WI38 (cell line): Measurements from ENCODE around the gene SLC4A5.

ENCODE experiments used
- H3K4me3 ChIP-seq: 2 replicates; pipeline ENCODE4 v1.5.1; 2011; ENCODE audit warnings: low read depth, mild to moderate bottlenecking, control low read depth, low read length
- TF ChIP-seq, protein P1 (sequence below): IDR thresholded peaks from 2 replicates; pipeline ENCODE4 v1.5.1; 2012; ENCODE audit warnings: low read depth, mild to moderate bottlenecking, control low read depth, low read length

The SLC4A5 gene

DNA sequence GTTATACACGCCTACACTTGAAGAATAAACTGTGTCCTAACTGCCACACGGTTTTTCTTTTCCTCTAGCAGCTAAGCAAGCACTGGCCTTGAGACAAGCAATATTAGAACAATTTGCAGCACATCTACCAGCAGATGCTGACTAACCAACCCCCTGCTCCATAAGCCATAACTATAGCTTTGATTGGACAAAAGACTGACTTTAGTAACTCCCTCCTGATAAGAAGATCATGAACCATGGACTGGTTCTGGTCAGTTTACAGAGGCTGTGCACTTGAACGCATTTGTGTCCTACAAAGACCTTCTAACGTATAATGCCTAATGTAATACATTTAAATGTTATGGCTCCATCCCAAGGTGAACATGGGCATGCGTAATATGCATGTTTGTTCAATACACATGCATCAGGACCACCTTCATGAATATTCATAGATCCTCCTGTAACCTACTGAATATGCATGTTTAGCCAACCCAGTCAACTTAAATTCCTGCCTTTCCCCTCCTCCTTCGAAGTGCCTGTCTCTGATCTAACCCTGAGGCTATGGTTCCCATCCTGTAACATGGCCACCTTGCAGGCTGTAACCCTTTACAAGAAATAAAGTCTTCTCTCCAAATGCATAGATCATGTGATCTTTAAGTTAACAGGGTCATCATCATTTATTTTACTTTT lies 26.5 kb downstream of the SLC4A5 start:
- no peak overlapping the region for H3K4me3 ChIP-seq
- TF ChIP-seq, protein P1, sequence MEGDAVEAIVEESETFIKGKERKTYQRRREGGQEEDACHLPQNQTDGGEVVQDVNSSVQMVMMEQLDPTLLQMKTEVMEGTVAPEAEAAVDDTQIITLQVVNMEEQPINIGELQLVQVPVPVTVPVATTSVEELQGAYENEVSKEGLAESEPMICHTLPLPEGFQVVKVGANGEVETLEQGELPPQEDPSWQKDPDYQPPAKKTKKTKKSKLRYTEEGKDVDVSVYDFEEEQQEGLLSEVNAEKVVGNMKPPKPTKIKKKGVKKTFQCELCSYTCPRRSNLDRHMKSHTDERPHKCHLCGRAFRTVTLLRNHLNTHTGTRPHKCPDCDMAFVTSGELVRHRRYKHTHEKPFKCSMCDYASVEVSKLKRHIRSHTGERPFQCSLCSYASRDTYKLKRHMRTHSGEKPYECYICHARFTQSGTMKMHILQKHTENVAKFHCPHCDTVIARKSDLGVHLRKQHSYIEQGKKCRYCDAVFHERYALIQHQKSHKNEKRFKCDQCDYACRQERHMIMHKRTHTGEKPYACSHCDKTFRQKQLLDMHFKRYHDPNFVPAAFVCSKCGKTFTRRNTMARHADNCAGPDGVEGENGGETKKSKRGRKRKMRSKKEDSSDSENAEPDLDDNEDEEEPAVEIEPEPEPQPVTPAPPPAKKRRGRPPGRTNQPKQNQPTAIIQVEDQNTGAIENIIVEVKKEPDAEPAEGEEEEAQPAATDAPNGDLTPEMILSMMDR, result no peak

DNA sequence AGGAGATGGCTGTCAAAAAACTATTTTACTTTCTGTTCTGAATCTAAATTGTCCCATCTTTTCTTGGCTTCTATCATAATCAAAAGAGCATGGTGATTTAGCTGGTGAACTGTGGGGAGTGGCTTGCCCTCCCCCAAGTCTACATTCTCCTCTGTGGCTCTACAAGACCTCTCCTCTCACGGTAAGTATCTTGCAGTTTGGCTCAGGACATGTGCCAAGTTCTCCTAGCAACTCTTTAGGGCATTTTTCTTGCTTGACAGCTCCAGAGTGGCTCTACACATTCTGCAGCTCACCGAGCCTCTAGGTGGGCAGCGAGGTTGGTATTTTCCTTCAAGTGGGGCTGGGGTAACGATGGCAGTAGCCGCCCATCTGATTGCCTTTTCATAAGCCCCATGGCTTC lies 29.1 kb downstream of the SLC4A5 start:
- no peak overlapping the region for H3K4me3 ChIP-seq
- TF ChIP-seq, protein P1, result no peak

DNA sequence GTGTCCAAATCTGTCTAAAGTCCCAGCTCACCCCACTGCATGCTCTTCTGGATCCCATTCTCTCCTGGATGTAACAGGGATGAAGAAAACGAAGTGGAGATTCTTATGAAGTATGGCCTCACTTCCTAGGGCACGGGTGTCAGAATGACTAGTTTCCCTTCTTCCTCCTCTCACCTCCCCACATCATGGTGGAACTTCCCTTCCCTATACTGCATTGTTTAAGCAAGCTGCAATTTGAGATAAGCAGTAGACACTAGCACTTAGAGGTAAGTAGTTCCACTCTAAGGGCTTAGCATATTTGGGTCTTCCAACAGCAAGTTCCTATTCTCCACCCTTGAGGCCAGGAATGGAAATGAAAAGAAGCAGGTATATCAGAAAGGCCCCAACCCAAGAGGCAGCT lies 29.7 kb downstream of the SLC4A5 start:
- TF ChIP-seq, protein P1, result no peak
- no peak overlapping the region for H3K4me3 ChIP-seq

GRCh38 chr2:74312913-74313312 lies 30.3 kb downstream of the SLC4A5 start:
- no peak overlapping the region for H3K4me3 ChIP-seq
- TF ChIP-seq, protein P1, result no peak

- no peak overlapping the region for H3K4me3 ChIP-seq
- TF ChIP-seq, protein P1, result no peak
Measured at GRCh38 chr2:74307720-74308119, 35.5 kb downstream of the SLC4A5 start.

GRCh38 chr2:74304332-74305148 lies 38.7 kb downstream of the SLC4A5 start:
- TF ChIP-seq, protein P1, result no peak
- no peak overlapping the region for H3K4me3 ChIP-seq

- H3K4me3 ChIP-seq, result no peak overlapping the region
- TF ChIP-seq, protein P1, result no peak
Measured at GRCh38 chr2:74302865-74303264, 40.4 kb downstream of the SLC4A5 start.
